HCT116 (cell line): ENCODE measurements around the gene ZFP69B. TPM values are rescaled to one million over a fixed set of nuclear protein-coding genes. Genes with fewer than 3 reads are reported as not detected.

Source experiments
- ATAC-seq: fragments of 200-7000 bp; cut with Tn5 transposase; 2 replicates; pipeline ENCODE4 v1.9.1; 2020; ENCODE audit warnings: mild to moderate bottlenecking, moderate library complexity
- BruUV-seq: library from RNA; stranded (reverse); fragments of 400-500 nt; replicated peaks from 2 replicates; lab custom pipeline; 2021; lab: Mats Ljungman, UMichigan
- CTCF ChIA-PET: fragments of 300-600 bp; sonication (Branson Sonifier 250); formaldehyde crosslinking; loops from one replicate; lab custom pipeline; 2021; ENCODE audit warnings: antibody characterized with exemption; lab: Charles Lee
- POLR2A ChIA-PET: fragments of 300-600, 350-600 bp; sonication (Branson Sonifier 250); formaldehyde crosslinking; loops from one replicate; lab custom pipeline; 2021; ENCODE audit warnings: antibody characterized with exemption; lab: Charles Lee
- RAD21 ChIA-PET, 2 experiments: fragments of 300-600 bp; sonication (Branson Sonifier 250); formaldehyde crosslinking; loops; one replicate each; lab custom pipeline; 2023; ENCODE audit warnings: low total read pairs in 2 of 2; ENCODE audit not compliant: uncharacterized antibody in 2 of 2, unreplicated experiment in 2 of 2, low non-redundant PET in 1 of 2; lab: Charles Lee
- DNase-seq: peaks from one replicate; pipeline ENCODE4 v3.0.0-alpha.2; 2010; ENCODE audit warnings: low read depth, low spot score
- H2AFZ ChIP-seq: fragments of 200-600 bp; shearing (Covaris generic), sonication (generic); 2 replicates; pipeline ENCODE4 v1.6.1; 2017; ENCODE audit warnings: low read depth, mixed run types, mixed read lengths, antibody characterized with exemption, low read length; ENCODE audit not compliant: poor library complexity, severe bottlenecking
- H3K27ac ChIP-seq: 2 replicates; pipeline ENCODE4 v1.5.1; 2012; ENCODE audit warnings: low read depth, low read length
- H3K27me3 ChIP-seq: fragments of 200-600 bp; sonication (generic); 2 replicates; pipeline ENCODE4 v1.6.1; 2016; ENCODE audit warnings: mixed run types, low read length, mixed read lengths; ENCODE audit not compliant: insufficient read depth
- H3K36me3 ChIP-seq, 2 experiments: fragments of 200-500 bp in 1 of 2; fragments of 200-600 bp in 1 of 2; sonication (Bioruptor generic) in 1 of 2; sonication (generic) in 1 of 2; 2 replicates each; pipeline versions ENCODE4 v1.5.1 to v1.6.1; 2014 to 2016; ENCODE audit warnings: low read length in 2 of 2, inconsistent platforms in 1 of 2, mixed read lengths in 1 of 2, mixed run types in 1 of 2; ENCODE audit not compliant: insufficient read depth in 2 of 2, control insufficient read depth in 1 of 2
- H3K4me1 ChIP-seq, 2 experiments: fragments of 200-600 bp in 1 of 2; sonication (generic) in 1 of 2; 2 replicates each; pipeline versions ENCODE4 v1.5.1 to v1.6.1; 2012 to 2017; ENCODE audit warnings: low read length in 2 of 2, inconsistent platforms in 1 of 2, mild to moderate bottlenecking in 1 of 2, mixed read lengths in 1 of 2, mixed run types in 1 of 2, moderate library complexity in 1 of 2; ENCODE audit not compliant: insufficient read depth in 2 of 2, control insufficient read depth in 1 of 2
- H3K4me2 ChIP-seq: fragments of 200-600 bp; sonication (generic); 2 replicates; pipeline ENCODE4 v1.6.1; 2017; ENCODE audit warnings: mixed run types, low read length, mixed read lengths
- H3K4me3 ChIP-seq, 2 experiments: fragments of 200-600 bp in 1 of 2; sonication (generic) in 1 of 2; replicated peaks in 1 of 2; 2 replicates each; pipeline ENCODE4 v1.5.1; 2011 to 2016; ENCODE audit warnings: low read length in 2 of 2, control low read depth in 1 of 2, low read depth in 1 of 2, mild to moderate bottlenecking in 1 of 2, mixed read lengths in 1 of 2, mixed run types in 1 of 2
- H3K79me2 ChIP-seq: fragments of 200-600 bp; sonication (generic); 2 replicates; pipeline ENCODE4 v1.6.1; 2017; ENCODE audit warnings: mild to moderate bottlenecking, mixed run types, low read length, moderate library complexity, mixed read lengths; ENCODE audit not compliant: insufficient read depth
- H3K9ac ChIP-seq: fragments of 200-600 bp; sonication (generic); 2 replicates; pipeline ENCODE4 v1.6.1; 2016; ENCODE audit warnings: low read length, mixed read lengths
- H3K9me2 ChIP-seq: fragments of 200-600 bp; sonication (generic), shearing (Covaris generic); 2 replicates; pipeline ENCODE4 v1.6.1; 2017; ENCODE audit warnings: mixed run types, mild to moderate bottlenecking, moderate library complexity; ENCODE audit not compliant: insufficient read depth
- H3K9me3 ChIP-seq, 2 experiments: fragments of 200-500 bp in 1 of 2; fragments of 200-600 bp in 1 of 2; sonication (Bioruptor generic) in 1 of 2; sonication (generic) in 1 of 2; 2 replicates each; pipeline ENCODE4 v1.6.1; 2014 to 2017; ENCODE audit warnings: low read length in 2 of 2, mixed read lengths in 2 of 2, inconsistent platforms in 1 of 2, low read depth in 1 of 2, mild to moderate bottlenecking in 1 of 2, mixed run types in 1 of 2, moderate library complexity in 1 of 2; ENCODE audit not compliant: control insufficient read depth in 1 of 2, insufficient read depth in 1 of 2
- H4K20me1 ChIP-seq: fragments of 200-600 bp; sonication (generic), shearing (Covaris generic); 2 replicates; pipeline ENCODE4 v1.6.1; 2017; ENCODE audit warnings: mixed run types, mild to moderate bottlenecking, moderate library complexity; ENCODE audit not compliant: insufficient read depth
- EZH2phosphoT487 ChIP-seq: fragments of 200-600 bp; IDR thresholded peaks from 2 replicates; pipeline ENCODE4 v1.6.1; 2018; ENCODE audit warnings: antibody characterized with exemption, borderline replicate concordance
- POLR2A ChIP-seq: IDR thresholded peaks from 2 replicates; pipeline ENCODE4 v1.7.0; 2011; ENCODE audit warnings: borderline replicate concordance; ENCODE audit not compliant: insufficient read depth, insufficient read length; ENCODE audit errors: extremely low read depth
- SIN3A ChIP-seq: IDR thresholded peaks from 2 replicates; pipeline ENCODE4 v1.6.1; 2012; ENCODE audit warnings: low read depth
- TCF7L2 ChIP-seq: IDR thresholded peaks from 2 replicates; pipeline ENCODE4 v1.7.0; 2011; ENCODE audit warnings: borderline replicate concordance, inconsistent platforms; ENCODE audit not compliant: insufficient read depth, insufficient read length; ENCODE audit errors: extremely low read depth
- YY1 ChIP-seq: IDR thresholded peaks from 2 replicates; pipeline ENCODE4 v1.6.1; 2011; ENCODE audit warnings: low read length, low read depth, moderate library complexity, mild to moderate bottlenecking; ENCODE audit not compliant: insufficient replicate concordance; ENCODE audit errors: extremely low read depth
- ZFX ChIP-seq: fragments of 450-650 bp; IDR thresholded peaks from 2 replicates; pipeline ENCODE4 v1.6.1; 2017
- intact Hi-C: fragments of 100-400 bp; cut with micrococcal nuclease; formaldehyde crosslinking; loops from 2 replicates; pipeline ENCODE4 v1.10.0; 2022
- total RNA-seq: library from RNA; stranded (reverse); gene quantifications from one replicate; pipeline ENCODE4 v1.2.1, GENCODE V29; 2021; ENCODE audit not compliant: unreplicated experiment
- TF ChIP-seq, protein P1 (sequence below): IDR thresholded peaks from 2 replicates; pipeline ENCODE4 v1.6.1; 2012
- TF ChIP-seq, protein P2 (sequence below): IDR thresholded peaks from 2 replicates; pipeline ENCODE4 v1.6.1; 2012; ENCODE audit warnings: low read depth
- TF ChIP-seq, protein P3 (sequence below): IDR thresholded peaks from 2 replicates; pipeline ENCODE4 v1.6.1; 2011; ENCODE audit warnings: mild to moderate bottlenecking, low read length, moderate library complexity; ENCODE audit not compliant: insufficient replicate concordance; ENCODE audit errors: extremely low read depth

Gene ZFP69B
- total RNA-seq, 1 experiment from 2014 or later, result 0.27 TPM

DNA sequence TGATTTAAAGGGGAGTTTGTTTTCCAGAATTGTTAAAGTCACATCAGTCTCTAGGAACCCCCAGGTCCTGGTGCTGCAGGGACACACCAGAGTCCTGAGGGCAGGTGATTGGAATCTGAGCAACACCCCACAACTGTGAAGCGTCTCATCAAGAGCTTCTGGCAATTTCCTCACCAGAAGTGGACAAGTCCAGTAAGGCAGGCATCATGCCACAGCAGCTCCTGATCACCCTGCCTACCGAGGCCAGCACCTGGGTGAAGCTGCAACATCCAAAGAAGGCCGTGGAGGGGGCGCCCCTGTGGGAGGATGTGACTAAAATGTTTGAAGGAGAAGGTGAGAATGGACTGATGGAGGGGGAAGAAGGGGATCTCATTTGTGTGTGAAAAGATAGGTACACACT lies 28.9 kb downstream of the ZFP69B start:
- Histone ChIP-seq H3K79me2 (no peaks in the 10 kb centered on the region), H2AFZ (no peak overlapping the region), H4K20me1 (no peaks in the 10 kb centered on the region), H3K4me3 (no peak overlapping the region), H3K9me2 (no peaks in the 10 kb centered on the region), H3K4me2 (no peak overlapping the region), H3K27ac (no peak overlapping the region), H3K27me3 (no peaks in the 10 kb centered on the region), H3K4me1 (no peaks in the 10 kb centered on the region), H3K36me3 (no peaks in the 10 kb centered on the region), H3K9ac (no peak overlapping the region), H3K9me3 (peaks cover 3 to 21% of the 10 kb centered on the region in 2 experiments; a peak in 1 of 4 replicates)
- DNase-seq, result no peak
- no TSS peak for BruUV-seq
- ChIA-PET CTCF (no interaction called here), POLR2A (no interaction called here), RAD21 (no interaction called here)
- ATAC-seq, result no peak
- intact Hi-C loops, result no loop called here
- TF ChIP-seq, protein P1, sequence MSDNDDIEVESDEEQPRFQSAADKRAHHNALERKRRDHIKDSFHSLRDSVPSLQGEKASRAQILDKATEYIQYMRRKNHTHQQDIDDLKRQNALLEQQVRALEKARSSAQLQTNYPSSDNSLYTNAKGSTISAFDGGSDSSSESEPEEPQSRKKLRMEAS, result no peak
- TF ChIP-seq, protein P2, sequence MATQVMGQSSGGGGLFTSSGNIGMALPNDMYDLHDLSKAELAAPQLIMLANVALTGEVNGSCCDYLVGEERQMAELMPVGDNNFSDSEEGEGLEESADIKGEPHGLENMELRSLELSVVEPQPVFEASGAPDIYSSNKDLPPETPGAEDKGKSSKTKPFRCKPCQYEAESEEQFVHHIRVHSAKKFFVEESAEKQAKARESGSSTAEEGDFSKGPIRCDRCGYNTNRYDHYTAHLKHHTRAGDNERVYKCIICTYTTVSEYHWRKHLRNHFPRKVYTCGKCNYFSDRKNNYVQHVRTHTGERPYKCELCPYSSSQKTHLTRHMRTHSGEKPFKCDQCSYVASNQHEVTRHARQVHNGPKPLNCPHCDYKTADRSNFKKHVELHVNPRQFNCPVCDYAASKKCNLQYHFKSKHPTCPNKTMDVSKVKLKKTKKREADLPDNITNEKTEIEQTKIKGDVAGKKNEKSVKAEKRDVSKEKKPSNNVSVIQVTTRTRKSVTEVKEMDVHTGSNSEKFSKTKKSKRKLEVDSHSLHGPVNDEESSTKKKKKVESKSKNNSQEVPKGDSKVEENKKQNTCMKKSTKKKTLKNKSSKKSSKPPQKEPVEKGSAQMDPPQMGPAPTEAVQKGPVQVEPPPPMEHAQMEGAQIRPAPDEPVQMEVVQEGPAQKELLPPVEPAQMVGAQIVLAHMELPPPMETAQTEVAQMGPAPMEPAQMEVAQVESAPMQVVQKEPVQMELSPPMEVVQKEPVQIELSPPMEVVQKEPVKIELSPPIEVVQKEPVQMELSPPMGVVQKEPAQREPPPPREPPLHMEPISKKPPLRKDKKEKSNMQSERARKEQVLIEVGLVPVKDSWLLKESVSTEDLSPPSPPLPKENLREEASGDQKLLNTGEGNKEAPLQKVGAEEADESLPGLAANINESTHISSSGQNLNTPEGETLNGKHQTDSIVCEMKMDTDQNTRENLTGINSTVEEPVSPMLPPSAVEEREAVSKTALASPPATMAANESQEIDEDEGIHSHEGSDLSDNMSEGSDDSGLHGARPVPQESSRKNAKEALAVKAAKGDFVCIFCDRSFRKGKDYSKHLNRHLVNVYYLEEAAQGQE, result no peak
- TF ChIP-seq, protein P3, sequence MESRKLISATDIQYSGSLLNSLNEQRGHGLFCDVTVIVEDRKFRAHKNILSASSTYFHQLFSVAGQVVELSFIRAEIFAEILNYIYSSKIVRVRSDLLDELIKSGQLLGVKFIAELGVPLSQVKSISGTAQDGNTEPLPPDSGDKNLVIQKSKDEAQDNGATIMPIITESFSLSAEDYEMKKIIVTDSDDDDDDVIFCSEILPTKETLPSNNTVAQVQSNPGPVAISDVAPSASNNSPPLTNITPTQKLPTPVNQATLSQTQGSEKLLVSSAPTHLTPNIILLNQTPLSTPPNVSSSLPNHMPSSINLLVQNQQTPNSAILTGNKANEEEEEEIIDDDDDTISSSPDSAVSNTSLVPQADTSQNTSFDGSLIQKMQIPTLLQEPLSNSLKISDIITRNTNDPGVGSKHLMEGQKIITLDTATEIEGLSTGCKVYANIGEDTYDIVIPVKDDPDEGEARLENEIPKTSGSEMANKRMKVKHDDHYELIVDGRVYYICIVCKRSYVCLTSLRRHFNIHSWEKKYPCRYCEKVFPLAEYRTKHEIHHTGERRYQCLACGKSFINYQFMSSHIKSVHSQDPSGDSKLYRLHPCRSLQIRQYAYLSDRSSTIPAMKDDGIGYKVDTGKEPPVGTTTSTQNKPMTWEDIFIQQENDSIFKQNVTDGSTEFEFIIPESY, result no peak
- TF ChIP-seq POLR2A (no peak), SIN3A (no peak), TCF7L2 (no peak), EZH2phosphoT487 (no peak), YY1 (no peak), ZFX (no peak)
